ENCODE measurements around the gene ZFYVE28. TPM values are rescaled to one million over a fixed set of nuclear protein-coding genes. Genes with fewer than 3 reads are reported as not detected.

The ZFYVE28 gene
- polyA plus RNA-seq, 1 donor = 7.4 TPM

GRCh38 chr4:2406920-2407319, 11.5 kb downstream of the ZFYVE28 start:
- Histone ChIP-seq H3K9me3 (ENCODE audit: control insufficient read depth, low read depth, low read length) (no peaks in the 10 kb centered on the region), H3K4me1 (ENCODE audit: control insufficient read depth, insufficient read depth, low read length) (peaks cover 16% of the 10 kb centered on the region), H3K4me3 (ENCODE audit: low read length) (no peak overlapping the region), H3K36me3 (ENCODE audit: control insufficient read depth, insufficient read depth, low read length) (no peaks in the 10 kb centered on the region), H3K27me3 (ENCODE audit: control insufficient read depth, insufficient read depth, low read length) (no peaks in the 10 kb centered on the region), H3K27ac (ENCODE audit: low read length) (no peak overlapping the region)
- no peak for DNase-seq
- 100% methylated on average over 1 of the region's 7 CpGs for whole genome bisulfite sequencing (ENCODE audit: insufficient coverage, low lambda C conversion rate)

- Histone ChIP-seq H3K4me3 (ENCODE audit: low read length) (no peak overlapping the region), H3K36me3 (ENCODE audit: control insufficient read depth, insufficient read depth, low read length) (no peaks in the 10 kb centered on the region), H3K4me1 (ENCODE audit: control insufficient read depth, insufficient read depth, low read length) (peaks cover 16% of the 10 kb centered on the region), H3K9me3 (ENCODE audit: control insufficient read depth, low read depth, low read length) (peaks cover 2% of the 10 kb centered on the region), H3K27ac (ENCODE audit: low read length) (no peak overlapping the region), H3K27me3 (ENCODE audit: control insufficient read depth, insufficient read depth, low read length) (peaks cover 4% of the 10 kb centered on the region)
- 86% methylated on average over 4 of the region's 10 CpGs for WGBS (ENCODE audit: insufficient coverage, low lambda C conversion rate)
- DNase-seq = no peak
Measured at GRCh38 chr4:2406406-2406805, 12.0 kb downstream of the ZFYVE28 start.

- no CpG with 5 or more reads among the region's 7 CpGs for WGBS (ENCODE audit: insufficient coverage, low lambda C conversion rate)
- no peak overlapping the region for H3K27ac ChIP-seq (ENCODE audit: low read length)
Measured at GRCh38 chr4:2402941-2403340, 15.5 kb downstream of the ZFYVE28 start.

GRCh38 chr4:2402048-2402842, 16.2 kb downstream of the ZFYVE28 start:
- DNase-seq = peak; percentile 65 to 79
- Histone ChIP-seq H3K9me3 (ENCODE audit: control insufficient read depth, low read depth, low read length) (peaks cover 4% of the 10 kb centered on the region), H3K4me1 (ENCODE audit: control insufficient read depth, insufficient read depth, low read length) (peaks cover 15% of the 10 kb centered on the region), H3K36me3 (ENCODE audit: control insufficient read depth, insufficient read depth, low read length) (no peaks in the 10 kb centered on the region), H3K27ac (ENCODE audit: low read length) (no peak overlapping the region), H3K4me3 (ENCODE audit: low read length) (peak overlapping the region; percentile 24), H3K27me3 (ENCODE audit: control insufficient read depth, insufficient read depth, low read length) (peaks cover 4% of the 10 kb centered on the region)
- no CpG with 5 or more reads among the region's 27 CpGs for WGBS (ENCODE audit: insufficient coverage, low lambda C conversion rate)

More at GRCh38 chr4:2402941-2403340, 15.5 kb downstream of the ZFYVE28 start:
- H3K36me3 ChIP-seq (ENCODE audit: control insufficient read depth, insufficient read depth, low read length) = no peaks in the 10 kb centered on the region
- no peak for DNase-seq
- peaks cover 4% of the 10 kb centered on the region for H3K27me3 ChIP-seq (ENCODE audit: control insufficient read depth, insufficient read depth, low read length)
- no peak overlapping the region for H3K4me3 ChIP-seq (ENCODE audit: low read length)
- peaks cover 15% of the 10 kb centered on the region for H3K4me1 ChIP-seq (ENCODE audit: control insufficient read depth, insufficient read depth, low read length)
- peaks cover 4% of the 10 kb centered on the region for H3K9me3 ChIP-seq (ENCODE audit: control insufficient read depth, low read depth, low read length)

GRCh38 chr4:2401610-2401983, 16.8 kb downstream of the ZFYVE28 start:
- no peak overlapping the region for H3K4me3 ChIP-seq (ENCODE audit: low read length)

GRCh38 chr4:2400841-2401609, 17.4 kb downstream of the ZFYVE28 start:
- H3K27me3 ChIP-seq (ENCODE audit: control insufficient read depth, insufficient read depth, low read length) = peaks cover 4% of the 10 kb centered on the region
- H3K4me1 ChIP-seq (ENCODE audit: control insufficient read depth, insufficient read depth, low read length) = peaks cover 15% of the 10 kb centered on the region
- WGBS (ENCODE audit: insufficient coverage, low lambda C conversion rate) = no CpG with 5 or more reads among the region's 15 CpGs
- no peak overlapping the region for H3K4me3 ChIP-seq (ENCODE audit: low read length)
- H3K27ac ChIP-seq (ENCODE audit: low read length) = no peak overlapping the region
- H3K9me3 ChIP-seq (ENCODE audit: control insufficient read depth, low read depth, low read length) = peaks cover 4% of the 10 kb centered on the region
- no peaks in the 10 kb centered on the region for H3K36me3 ChIP-seq (ENCODE audit: control insufficient read depth, insufficient read depth, low read length)
- no peak for DNase-seq

More at GRCh38 chr4:2401610-2401983, 16.8 kb downstream of the ZFYVE28 start:
- H3K27ac ChIP-seq (ENCODE audit: low read length) = no peak overlapping the region
- peaks cover 4% of the 10 kb centered on the region for H3K9me3 ChIP-seq (ENCODE audit: control insufficient read depth, low read depth, low read length)
- no peak for DNase-seq
- no CpG with 5 or more reads among the region's 15 CpGs for WGBS (ENCODE audit: insufficient coverage, low lambda C conversion rate)
- no peaks in the 10 kb centered on the region for H3K36me3 ChIP-seq (ENCODE audit: control insufficient read depth, insufficient read depth, low read length)
- peaks cover 15% of the 10 kb centered on the region for H3K4me1 ChIP-seq (ENCODE audit: control insufficient read depth, insufficient read depth, low read length)
- peaks cover 4% of the 10 kb centered on the region for H3K27me3 ChIP-seq (ENCODE audit: control insufficient read depth, insufficient read depth, low read length)

GRCh38 chr4:2399631-2400190, 18.7 kb downstream of the ZFYVE28 start:
- H3K4me3 ChIP-seq (ENCODE audit: low read length) = no peak overlapping the region
- peaks cover 4% of the 10 kb centered on the region for H3K27me3 ChIP-seq (ENCODE audit: control insufficient read depth, insufficient read depth, low read length)
- H3K36me3 ChIP-seq (ENCODE audit: control insufficient read depth, insufficient read depth, low read length) = no peaks in the 10 kb centered on the region
- H3K9me3 ChIP-seq (ENCODE audit: control insufficient read depth, low read depth, low read length) = peaks cover 4% of the 10 kb centered on the region
- no peak for DNase-seq
- peaks cover 21% of the 10 kb centered on the region for H3K4me1 ChIP-seq (ENCODE audit: control insufficient read depth, insufficient read depth, low read length)
- WGBS (ENCODE audit: insufficient coverage, low lambda C conversion rate) = 100% methylated on average over 1 of the region's 28 CpGs
- no peak overlapping the region for H3K27ac ChIP-seq (ENCODE audit: low read length)

- Histone ChIP-seq H3K9me3 (ENCODE audit: control insufficient read depth, low read depth, low read length) (peaks cover 4% of the 10 kb centered on the region), H3K4me1 (ENCODE audit: control insufficient read depth, insufficient read depth, low read length) (peaks cover 21% of the 10 kb centered on the region), H3K27ac (ENCODE audit: low read length) (no peak overlapping the region), H3K36me3 (ENCODE audit: control insufficient read depth, insufficient read depth, low read length) (no peaks in the 10 kb centered on the region), H3K27me3 (ENCODE audit: control insufficient read depth, insufficient read depth, low read length) (peaks cover 4% of the 10 kb centered on the region), H3K4me3 (ENCODE audit: low read length) (no peak overlapping the region)
- DNase-seq = no peak
- no CpG with 5 or more reads among the region's 10 CpGs for WGBS (ENCODE audit: insufficient coverage, low lambda C conversion rate)
Measured at GRCh38 chr4:2399216-2399615, 19.2 kb downstream of the ZFYVE28 start.

- Histone ChIP-seq H3K9me3 (ENCODE audit: control insufficient read depth, low read depth, low read length) (peaks cover 4% of the 10 kb centered on the region), H3K4me3 (ENCODE audit: low read length) (no peak overlapping the region), H3K27me3 (ENCODE audit: control insufficient read depth, insufficient read depth, low read length) (peaks cover 4% of the 10 kb centered on the region), H3K27ac (ENCODE audit: low read length) (no peak overlapping the region), H3K36me3 (ENCODE audit: control insufficient read depth, insufficient read depth, low read length) (no peaks in the 10 kb centered on the region), H3K4me1 (ENCODE audit: control insufficient read depth, insufficient read depth, low read length) (peaks cover 18% of the 10 kb centered on the region)
- no peak for DNase-seq
- WGBS (ENCODE audit: insufficient coverage, low lambda C conversion rate) = 90% methylated on average over 2 of the region's 20 CpGs
Measured at GRCh38 chr4:2397596-2398379, 20.7 kb downstream of the ZFYVE28 start.
